ENCODE results near the gene COQ2.
"Not testable (repeated sequence)": the region's sequence is repeated elsewhere in the genome, so short reads cannot be mapped to it uniquely, and the experiment has no call there.

Gene COQ2

GRCh38 chr4:83284193-83285054 is at the start of gene COQ2:
Gene COQ2, minus strand, starts transcription at chr4:83284798. Its CDS starts 34 bp downstream, at chr4:83284764.
- DNase-seq (ENCODE audit: low read depth): peak; percentile 97

- no peak for DNase-seq (ENCODE audit: low read depth)
Measured at GRCh38 chr4:83331956-83332355, 47.4 kb upstream of the COQ2 start.

GRCh38 chr4:83329521-83330110 is 45.0 kb upstream of the COQ2 start:
- DNase-seq (ENCODE audit: low read depth): peak; percentile 45

- DNase-seq (ENCODE audit: low read depth): no peak
Measured at GRCh38 chr4:83328521-83329187, 44.1 kb upstream of the COQ2 start.

- DNase-seq (ENCODE audit: low read depth): no peak
Measured at GRCh38 chr4:83326546-83326945, 41.9 kb upstream of the COQ2 start.

GRCh38 chr4:83325306-83325705 is 40.7 kb upstream of the COQ2 start:
- not testable (repeated sequence) for DNase-seq (ENCODE audit: low read depth)

GRCh38 chr4:83323136-83323535 is 38.5 kb upstream of the COQ2 start:
- no peak for DNase-seq (ENCODE audit: low read depth)

- DNase-seq (ENCODE audit: low read depth): peak; percentile 67
Measured at GRCh38 chr4:83320548-83320947, 36.0 kb upstream of the COQ2 start.

GRCh38 chr4:83318666-83319065 is 34.1 kb upstream of the COQ2 start:
- DNase-seq (ENCODE audit: low read depth): no peak

- no peak for DNase-seq (ENCODE audit: low read depth)
Measured at GRCh38 chr4:83317671-83318070, 33.1 kb upstream of the COQ2 start.

GRCh38 chr4:83316459-83317165 is 32.0 kb upstream of the COQ2 start:
- no peak for DNase-seq (ENCODE audit: low read depth)

- no peak for DNase-seq (ENCODE audit: low read depth)
Measured at GRCh38 chr4:83315341-83315870, 30.8 kb upstream of the COQ2 start.

GRCh38 chr4:83308672-83309071 is 24.1 kb upstream of the COQ2 start:
- DNase-seq (ENCODE audit: low read depth): no peak

GRCh38 chr4:83307920-83308319 is 23.3 kb upstream of the COQ2 start:
- no peak for DNase-seq (ENCODE audit: low read depth)

- DNase-seq (ENCODE audit: low read depth): no peak
Measured at GRCh38 chr4:83305187-83305586, 20.6 kb upstream of the COQ2 start.

- no peak for DNase-seq (ENCODE audit: low read depth)
Measured at GRCh38 chr4:83297548-83298260, 13.1 kb upstream of the COQ2 start.

GRCh38 chr4:83293305-83294046 is 8.9 kb upstream of the COQ2 start:
- DNase-seq (ENCODE audit: low read depth): no peak

GRCh38 chr4:83290059-83290774 is 5.6 kb upstream of the COQ2 start:
- DNase-seq (ENCODE audit: low read depth): not testable (repeated sequence)

GRCh38 chr4:83288381-83288780 is 3.8 kb upstream of the COQ2 start:
- not testable (repeated sequence) for DNase-seq (ENCODE audit: low read depth)

- peak; percentile 71 for DNase-seq (ENCODE audit: low read depth)
Measured at GRCh38 chr4:83285055-83285407, 433 bp upstream of the COQ2 start.

Data from iris pigment epithelial cell (primary cell).